HG02763 (cell line): ENCODE measurements around the gene CFAP46.
"Not testable (repeated sequence)": the region's sequence is repeated elsewhere in the genome, so short reads cannot be mapped to it uniquely, and the experiment has no call there.

Experiments
- ATAC-seq: cut with Tn5 transposase; IDR thresholded peaks from one replicate; pipeline ENCODE4 v1.9.1; 2021; ENCODE audit warnings: mild to moderate bottlenecking, moderate library complexity; ENCODE audit not compliant: unreplicated experiment

CFAP46 gene

DNA sequence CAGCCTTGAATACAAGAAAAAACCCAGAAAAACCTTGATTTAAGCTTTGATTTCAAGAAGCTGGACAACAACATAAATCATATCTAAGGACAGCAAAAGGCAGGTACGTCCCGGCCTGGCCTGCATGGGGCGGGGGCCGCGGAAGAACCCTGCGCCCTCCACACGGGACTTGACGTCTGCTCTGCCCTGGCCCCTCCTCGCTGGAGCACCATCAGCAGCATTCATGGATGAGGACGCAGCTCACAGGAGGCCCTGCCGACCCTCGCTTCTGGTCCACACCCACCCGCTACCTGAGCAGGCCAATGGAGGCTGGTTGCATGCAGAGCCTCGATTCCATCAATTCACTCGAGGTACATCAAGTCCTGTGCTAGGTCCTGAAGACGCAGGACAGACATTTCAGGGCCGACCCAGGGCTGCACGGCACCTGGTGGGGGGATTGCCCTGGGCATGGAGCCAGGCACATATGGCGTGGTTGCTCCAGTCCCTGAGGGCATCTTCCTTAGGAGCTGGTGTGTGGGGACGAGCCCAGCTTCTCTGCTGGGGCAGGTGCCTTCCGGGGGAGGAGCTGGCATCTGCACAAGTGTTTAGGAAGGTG, 93.3 kb downstream of the CFAP46 start:
- no peak for ATAC-seq

DNA sequence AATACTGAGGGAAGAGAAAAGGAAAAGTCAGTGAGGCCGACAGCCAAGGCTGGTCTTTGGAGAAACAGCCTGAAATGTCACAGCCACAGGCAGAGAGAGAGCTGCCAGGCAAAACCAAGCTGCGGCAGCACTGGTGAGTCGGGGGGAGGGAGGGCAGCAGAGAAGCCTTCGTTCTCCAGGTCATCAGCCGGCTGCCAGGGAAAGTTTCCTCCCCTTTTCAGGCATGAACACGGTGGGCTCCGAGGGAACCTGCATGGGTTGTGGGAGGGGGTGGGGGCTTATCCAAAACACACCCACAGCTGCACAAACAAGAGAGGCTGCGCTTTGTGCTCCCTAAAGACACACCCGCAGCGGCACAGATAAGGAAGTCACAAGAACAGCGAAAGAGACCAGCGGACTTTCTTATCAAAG, 94.1 kb downstream of the CFAP46 start:
- no peak for ATAC-seq

DNA sequence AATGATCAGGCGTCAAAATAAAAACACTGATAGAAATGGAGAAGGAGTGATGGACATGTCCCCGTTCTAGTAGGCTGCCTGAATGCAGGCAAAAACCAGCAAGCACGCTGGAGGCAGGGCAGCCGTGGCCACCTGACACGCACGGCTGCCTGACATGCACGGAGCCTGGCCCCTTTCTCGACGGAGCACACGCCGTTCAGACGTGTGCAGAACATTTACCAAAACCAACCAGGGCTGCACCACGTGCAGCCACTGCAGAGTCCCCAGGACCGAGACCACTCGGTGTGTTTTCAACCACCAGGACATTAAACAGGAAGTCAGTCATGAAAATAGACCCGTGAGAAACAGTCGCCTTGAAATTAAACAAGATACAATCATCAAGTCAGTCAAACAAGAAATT, 94.5 kb downstream of the CFAP46 start:
- no peak for ATAC-seq

DNA sequence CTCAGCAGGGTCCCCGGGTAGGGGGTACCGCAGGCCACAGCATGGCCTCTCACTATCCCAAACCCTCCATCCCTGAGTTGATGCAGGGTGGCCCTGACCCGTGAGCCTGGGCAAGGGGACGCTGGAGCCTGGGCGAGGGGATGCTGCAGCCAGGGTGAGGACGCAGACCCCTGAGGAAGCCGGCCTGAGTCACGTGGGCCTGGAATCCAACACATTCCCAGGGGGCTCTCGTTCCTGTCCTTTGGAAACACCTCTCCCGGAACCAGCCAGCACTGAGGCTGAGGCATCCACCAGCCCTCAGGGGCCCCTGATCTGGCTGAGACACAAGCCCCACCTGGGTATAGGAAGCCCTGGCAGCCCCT, 95.0 kb downstream of the CFAP46 start:
- no peak for ATAC-seq

DNA sequence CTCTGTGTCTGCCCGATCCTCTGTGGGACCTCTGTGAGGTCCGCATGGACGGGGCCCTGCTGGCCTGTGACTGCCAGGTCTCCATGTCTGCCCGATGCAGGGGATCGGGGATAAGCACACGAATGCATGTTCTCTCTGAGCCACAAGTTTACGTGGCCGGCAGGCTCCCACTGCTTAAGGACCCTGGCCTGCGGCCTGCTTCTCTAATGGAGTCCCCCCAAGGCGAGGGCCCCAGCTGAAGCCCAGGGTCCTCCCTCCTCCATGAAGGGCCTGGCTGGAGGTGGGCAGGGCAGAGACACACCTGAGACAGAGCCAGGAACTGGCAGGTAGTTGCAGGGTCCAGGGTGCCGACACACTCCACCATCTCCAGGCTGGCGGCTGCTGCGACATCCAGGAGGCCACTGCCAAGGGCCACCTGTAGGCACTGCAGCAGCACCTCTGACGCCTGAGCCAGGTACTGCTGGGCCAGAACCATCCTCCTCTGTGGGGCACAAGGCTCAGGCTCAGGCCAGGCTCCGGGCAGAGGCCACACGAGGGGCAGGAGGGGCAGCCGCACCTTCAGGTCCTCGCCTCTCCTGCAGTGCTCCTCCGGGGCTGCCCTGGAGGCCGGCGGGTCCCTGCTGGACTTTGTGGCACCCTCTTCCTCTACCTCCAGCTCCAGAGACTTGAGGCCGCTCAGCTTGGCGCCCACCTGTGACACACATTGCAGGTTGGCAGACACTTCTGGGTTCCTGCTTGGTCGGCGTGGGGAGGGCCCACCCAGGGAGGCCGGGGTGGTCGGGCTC, 95.5 kb downstream of the CFAP46 start:
- ATAC-seq, result no peak

DNA sequence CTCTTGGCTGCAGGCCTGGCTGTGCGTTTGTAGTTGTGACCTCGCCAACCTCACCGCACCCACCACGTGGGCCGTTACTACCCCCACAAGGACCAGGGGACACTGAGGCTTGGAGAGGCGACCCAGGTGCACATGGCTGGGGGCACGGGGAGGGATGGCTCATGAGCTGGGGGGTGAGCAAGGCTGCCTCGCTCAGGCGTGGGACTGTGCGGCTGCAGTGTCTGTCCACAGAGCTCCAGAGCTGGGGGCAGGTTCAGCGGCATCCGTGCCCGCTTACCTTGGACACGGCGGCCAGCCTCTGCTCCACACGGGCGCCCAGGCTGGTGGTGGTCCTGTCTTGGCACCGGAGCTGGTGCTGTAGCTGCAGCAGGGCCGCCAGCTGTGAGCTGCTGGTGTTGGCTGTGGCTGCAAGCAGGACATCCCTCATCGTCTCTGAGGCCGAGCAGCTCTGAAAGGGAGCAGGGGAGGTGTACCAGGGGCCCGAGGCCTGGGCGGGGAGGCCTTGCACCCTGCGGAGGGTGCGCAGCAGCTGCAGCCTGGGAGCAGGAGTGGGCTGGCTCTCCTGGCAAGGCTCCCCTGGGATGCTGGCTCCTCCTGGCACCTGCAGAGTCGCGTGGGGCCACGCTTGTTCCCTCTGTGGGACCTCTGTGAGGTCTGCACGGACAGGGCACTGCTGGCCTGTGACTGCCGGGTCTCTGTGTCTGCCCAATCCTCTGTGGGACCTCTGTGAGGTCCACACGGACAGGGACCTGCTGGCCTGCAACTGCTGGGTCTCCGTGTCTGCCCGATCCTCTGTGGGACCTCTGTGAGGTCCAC, 96.4 kb downstream of the CFAP46 start:
- no peak for ATAC-seq

DNA sequence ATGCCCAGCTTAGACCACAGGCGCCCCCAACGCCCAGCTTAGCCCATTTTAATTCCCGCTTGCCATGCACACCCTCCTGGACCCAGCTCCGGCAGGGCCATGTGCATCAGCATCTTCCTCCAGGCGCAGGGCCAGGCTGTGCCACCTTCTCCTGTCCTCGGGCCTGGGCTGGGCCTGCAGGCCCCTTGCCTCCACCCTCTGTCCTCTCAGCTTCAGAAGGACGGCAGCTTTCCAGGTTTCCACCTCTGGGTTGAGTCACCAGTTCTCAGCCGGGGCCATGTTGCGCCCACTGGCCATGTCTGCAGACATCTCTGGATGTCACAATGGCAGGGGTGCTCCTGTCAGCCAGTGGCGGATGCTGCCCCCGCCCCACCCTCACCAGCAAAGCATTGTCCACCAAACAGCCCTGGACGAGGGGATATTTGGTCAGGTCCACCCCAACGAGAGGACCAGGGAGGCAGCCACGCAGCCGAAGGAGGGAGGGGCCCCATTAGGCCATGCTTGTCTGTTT, 97.3 kb downstream of the CFAP46 start:
- no peak for ATAC-seq

DNA sequence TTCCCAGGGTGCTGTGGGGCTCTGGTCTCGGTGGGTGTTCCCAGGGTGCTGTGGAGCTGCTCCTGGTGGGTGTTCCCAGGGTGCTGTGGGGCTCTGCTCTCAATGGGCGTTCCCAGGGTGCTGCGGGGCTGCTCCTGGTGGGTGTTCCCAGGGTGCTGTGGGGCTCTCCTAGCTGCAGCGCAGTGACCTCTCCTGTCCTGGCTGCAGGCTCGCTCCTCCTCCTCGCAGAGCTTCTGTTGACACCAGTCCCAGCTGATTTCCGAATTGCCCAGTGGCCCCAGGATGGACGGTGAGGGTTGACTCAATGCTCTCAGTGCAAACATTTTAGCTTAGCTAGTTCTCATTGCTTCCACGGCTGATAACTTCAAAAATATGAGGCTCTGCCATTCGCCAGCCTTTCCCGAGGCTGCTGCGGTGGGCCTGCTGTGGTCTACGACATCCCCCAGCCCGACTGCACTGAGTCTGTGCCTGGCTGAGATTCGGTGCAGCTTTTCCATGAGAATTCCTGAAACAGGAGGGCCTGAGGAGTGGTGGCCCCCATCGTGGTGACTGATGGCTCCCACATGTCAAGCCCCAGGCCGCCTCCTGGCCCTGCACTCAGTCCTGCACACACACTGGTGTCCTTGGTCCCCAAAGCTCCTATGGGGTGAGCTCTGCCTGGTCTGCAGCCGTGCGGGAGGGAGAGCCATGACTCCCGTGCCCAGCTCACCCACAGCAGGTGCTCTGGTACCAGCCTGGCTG, 98.1 kb downstream of the CFAP46 start:
- no peak for ATAC-seq

DNA sequence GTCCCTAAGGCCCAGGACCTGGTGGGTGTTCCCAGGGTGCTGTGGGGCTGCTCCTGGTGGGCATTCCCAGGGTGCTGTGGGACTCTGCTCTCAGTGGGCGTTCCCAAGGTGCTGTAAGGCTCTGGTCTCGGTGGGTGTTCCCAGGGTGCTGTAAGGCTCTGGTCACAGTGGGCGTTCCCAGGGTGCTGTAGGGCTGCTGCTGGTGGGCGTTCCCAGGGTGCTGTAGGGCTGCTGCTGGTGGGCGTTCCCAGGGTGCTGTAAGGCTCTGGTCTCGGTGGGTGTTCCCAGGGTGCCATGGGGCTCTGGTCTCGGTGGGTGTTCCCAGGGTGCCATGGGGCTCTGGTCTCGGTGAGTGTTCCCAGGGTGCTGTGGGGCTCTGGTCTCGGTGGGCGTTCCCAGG, 99.1 kb downstream of the CFAP46 start:
- not testable (repeated sequence) for ATAC-seq

DNA sequence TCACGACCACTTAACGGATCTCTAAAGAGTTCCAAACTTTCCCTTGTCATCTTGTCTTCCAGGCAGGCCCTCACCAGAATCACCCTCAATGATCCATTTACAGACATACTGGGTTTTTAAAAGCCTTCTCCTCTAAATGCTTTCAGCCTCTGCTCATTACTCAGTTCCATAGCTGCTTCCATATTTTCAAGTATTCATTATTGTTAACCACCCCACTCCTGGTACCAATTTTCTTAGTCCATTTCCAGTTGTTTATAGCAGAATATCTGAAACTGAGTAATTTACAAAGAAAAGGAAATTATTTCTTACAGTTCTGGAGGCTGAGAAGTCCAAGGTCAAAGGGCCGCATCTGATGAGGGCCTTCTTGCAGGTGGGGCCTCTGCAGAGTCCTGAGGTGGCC, 100.0 kb downstream of the CFAP46 start:
- no peak for ATAC-seq

DNA sequence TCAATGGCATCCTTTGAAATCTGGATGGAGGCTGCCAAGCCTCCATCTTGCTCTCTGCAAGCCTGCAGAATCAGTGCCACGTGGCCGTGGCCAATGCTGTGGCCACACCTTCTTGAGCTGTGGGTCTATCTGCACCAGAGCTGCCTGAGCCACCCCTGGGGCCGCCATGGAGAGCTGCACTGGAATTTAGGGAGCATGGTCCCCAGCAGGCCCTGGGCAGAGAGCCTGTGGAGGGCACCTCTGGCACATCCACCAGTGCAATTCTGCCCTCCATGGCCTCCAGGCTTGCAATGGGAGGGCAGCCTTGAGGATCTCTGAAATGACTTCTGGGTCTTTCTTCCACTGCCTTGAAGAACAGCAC, 100.8 kb downstream of the CFAP46 start:
- no peak for ATAC-seq

DNA sequence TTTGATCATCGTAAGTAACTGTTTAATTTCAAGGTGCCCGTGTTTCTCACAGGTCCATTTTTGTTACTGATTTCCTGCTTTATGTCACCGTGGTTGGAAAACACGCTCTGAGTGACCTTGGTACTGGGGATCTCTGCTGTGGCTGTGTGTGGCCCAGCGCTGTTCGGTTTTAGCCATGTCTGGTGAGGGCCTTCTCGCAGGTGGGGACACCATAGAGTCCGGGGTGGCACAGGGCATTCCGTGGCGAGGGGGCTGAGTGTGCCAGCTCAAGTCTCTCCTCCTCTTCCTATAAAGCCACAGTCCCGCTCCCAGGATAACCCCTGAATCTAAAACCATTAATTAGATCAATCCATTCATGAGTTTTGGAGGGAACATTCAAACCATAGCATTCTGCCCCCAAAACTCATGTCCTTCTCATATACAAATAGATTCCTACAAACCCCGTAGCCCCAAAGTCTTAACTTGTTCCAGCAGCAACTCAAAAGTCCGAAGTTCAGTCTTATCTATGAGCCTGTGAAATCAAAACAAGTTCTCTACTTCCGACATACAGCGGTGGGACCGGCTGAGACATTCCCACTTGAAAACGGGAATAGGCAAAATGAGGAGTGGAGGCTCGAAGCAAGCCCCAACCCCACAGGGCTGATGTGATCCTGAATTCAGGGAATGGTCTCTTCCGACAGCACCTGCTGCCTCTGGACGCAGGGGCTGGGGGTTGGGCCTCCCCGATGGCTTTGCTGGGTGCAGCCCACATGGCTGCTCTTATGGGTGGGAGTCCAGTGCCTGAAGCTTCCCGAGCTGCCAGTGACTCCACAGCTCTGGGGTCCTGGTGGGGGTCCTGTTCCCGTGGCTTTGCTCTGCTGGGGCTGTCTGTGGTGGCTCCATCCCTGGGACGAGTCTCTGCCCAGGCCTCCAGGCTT, 101.4 kb downstream of the CFAP46 start:
- ATAC-seq, result no peak

DNA sequence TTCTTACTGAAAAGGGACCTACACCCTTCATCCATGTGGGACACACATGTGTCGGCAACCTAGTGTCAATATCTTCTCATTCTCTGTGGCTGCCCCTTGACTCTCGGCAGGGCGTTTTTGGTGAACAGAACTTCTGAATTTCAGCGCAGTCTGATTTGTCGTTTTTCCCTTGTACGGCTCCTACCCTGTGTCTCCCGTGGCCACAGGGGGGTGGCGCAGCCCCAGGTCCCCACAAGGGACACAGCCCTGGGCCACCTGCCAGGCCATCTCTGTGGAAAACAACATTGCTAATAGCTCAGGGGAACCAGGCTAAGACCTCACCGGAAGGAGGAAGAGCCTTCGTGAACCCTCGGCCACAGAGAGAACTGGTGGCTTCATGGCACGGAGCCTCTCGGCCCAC, 103.3 kb downstream of the CFAP46 start:
- ATAC-seq, result no peak

DNA sequence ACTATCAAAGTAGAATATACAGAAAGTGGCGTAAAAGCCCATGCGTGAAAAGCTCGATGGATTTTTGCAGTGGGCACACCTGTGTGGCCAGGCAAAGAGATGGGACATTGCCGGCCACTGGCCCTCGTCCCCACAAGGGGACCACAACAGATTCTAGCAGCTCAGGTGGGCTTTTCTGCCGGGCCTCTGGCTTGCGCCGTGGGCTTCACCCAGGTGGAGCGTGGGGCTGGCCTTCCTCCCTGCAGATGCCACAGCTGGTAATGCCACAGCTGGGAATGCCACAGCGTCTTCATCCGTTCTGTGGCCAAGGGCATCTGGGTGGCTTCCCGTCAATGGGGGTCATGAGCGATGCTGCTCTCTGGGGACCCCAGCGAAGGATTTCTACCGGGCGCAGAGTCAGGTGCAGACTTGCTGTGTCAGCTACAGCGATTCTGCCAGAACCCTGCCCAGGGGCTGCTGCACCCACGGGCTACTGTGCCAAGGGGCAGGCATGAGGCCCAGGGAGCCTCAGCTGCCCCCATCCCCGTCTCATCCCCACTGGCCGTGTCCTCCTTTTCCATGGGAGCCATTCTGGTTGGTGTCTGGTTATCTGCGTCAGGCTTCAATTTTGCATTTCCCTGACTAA, 103.9 kb downstream of the CFAP46 start:
- ATAC-seq, result no peak

DNA sequence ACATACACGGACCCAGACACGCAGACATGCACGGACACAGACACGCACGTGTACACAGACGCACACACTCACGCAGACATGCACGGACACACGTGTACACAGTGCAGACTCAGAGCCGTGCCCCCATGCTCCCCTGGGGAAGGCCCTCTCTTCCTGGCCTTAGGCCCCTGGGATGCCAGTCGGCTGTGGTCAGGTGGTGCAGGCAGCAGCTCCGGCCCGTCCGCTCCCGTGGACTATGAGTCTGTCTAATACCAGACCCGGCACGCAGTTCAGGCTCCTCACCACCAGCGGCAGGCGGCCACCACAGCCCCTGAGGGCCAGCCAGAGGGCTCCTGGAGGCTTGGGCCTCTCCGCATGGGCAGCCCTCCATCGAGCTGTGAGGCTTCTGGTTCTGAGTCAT, 104.5 kb downstream of the CFAP46 start:
- ATAC-seq, result no peak

DNA sequence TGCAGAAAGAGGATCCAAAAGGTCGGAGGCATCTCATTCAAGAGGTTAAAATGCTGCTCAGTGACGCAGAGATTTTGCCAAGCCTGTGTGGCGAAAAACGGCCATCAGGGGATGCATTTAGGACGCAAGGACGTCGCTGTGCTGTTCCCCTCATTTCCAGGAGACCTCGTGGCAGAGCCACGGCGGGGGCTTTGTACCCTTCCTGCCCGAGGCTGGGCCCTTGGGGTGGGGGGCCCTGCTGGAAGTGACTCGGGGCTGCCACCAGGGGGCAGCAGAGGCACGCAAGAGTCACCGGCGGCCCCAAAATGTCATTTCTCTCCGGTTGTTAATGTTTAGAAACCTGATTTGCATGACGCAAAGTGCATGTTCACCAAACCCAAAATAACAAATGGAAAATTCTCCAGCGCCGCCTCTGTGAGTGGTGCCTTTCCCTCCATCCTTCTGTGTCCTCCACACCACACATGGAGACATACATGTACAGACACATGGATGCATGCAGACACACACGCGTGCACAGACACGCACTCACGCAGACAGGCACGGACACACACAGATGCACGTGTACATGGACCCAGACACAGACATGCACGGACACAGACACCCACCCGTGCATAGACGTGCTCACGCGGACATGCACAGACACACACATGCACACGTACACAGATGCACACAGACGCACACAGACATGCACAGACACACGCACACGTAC, 105.4 kb downstream of the CFAP46 start:
- no peak for ATAC-seq

DNA sequence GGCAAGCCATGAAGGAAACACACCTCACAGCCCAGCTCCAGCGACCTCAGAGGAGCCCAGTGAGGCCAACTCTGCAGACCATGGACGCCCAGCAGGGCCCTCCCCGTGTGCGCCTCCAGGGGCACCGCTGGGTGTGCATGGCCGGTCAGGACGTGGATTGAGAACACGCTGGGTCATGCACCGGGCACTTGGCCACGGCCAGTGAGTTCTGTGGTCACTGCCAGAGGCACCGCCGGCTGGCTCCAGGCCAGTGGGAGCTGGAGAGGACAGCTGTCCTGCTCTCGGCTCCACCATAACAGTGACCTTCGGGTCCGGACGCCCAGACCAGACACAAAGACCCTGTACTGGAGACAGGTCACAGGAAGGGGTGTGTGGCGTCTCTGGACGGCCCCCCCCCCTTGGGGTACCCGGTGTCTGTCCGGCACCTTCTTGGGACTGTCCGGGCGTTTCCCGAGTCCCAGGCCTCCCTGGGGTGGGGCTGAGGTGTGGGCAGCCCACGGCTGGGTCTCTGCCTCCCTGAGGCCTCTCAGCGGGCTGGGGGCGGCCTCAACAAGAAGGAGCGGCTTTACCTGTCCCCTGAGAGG, 106.0 kb downstream of the CFAP46 start:
- ATAC-seq, result no peak

DNA sequence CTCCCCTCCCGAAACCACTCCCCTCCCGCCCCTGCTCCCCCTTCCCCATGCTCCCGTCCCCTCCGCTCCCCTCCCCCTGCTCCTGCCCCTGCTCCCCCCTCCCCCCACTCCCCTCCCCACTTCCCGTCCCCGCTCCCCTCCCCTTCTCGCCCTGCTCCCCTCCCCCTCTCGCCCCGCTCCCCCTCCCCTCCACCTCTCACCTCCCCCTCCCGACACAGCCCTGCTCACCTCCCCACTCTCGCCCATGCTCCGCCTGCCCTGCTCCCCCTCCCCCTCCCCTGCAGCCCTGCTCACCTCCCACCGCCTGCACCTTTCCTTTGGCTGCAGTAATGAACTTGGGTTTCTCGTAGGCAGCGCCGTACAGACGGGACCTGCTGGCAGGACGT, 106.5 kb downstream of the CFAP46 start:
- no peak for ATAC-seq
